Thymus (tissue), 11 donors: ENCODE results near the gene LHPP. TPM values are rescaled to one million over a fixed set of nuclear protein-coding genes. Genes with fewer than 3 reads are reported as not detected.

Experiments used
- DNase-seq, 9 donors: peaks; one replicate each; pipeline ENCODE4 v3.0.0-alpha.2; 2013; ENCODE audit warnings: low spot score in 9 of 9, low read depth in 6 of 9, missing footprints in 1 of 9
- H3K27ac ChIP-seq, 2 donors: one replicate each; pipeline ENCODE4 v1.5.1; 2013; ENCODE audit warnings: control low read depth in 1 of 2, low read depth in 1 of 2, low read length in 1 of 2, mild to moderate bottlenecking in 1 of 2, moderate library complexity in 1 of 2
- H3K27me3 ChIP-seq, 2 donors: one replicate each; pipeline ENCODE4 v1.5.1; 2013; ENCODE audit warnings: low read length in 1 of 2; ENCODE audit not compliant: control insufficient read depth in 2 of 2, insufficient read depth in 1 of 2
- H3K36me3 ChIP-seq, 2 donors: one replicate each; pipeline ENCODE4 v1.5.1; 2013; ENCODE audit warnings: low read length in 1 of 2, mild to moderate bottlenecking in 1 of 2, moderate library complexity in 1 of 2; ENCODE audit not compliant: control insufficient read depth in 2 of 2, insufficient read depth in 2 of 2
- H3K4me1 ChIP-seq, 2 donors: one replicate each; pipeline ENCODE4 v1.5.1; 2013; ENCODE audit warnings: low read length in 2 of 2; ENCODE audit not compliant: control insufficient read depth in 2 of 2, insufficient read depth in 2 of 2
- H3K4me3 ChIP-seq, 2 donors: one replicate each; pipeline ENCODE4 v1.5.1; 2013; ENCODE audit warnings: low read length in 2 of 2, control low read depth in 1 of 2, mild to moderate bottlenecking in 1 of 2
- H3K9me3 ChIP-seq, 2 donors: one replicate each; pipeline ENCODE4 v1.5.1; 2013; ENCODE audit warnings: low read length in 1 of 2, mild to moderate bottlenecking in 1 of 2; ENCODE audit not compliant: control insufficient read depth in 2 of 2, insufficient read depth in 1 of 2
- WGBS: extraction: QIAGEN DNeasy Blood & Tissue Kit; methylation state at CpG from one replicate; pipeline ENCODE4 v1.1.7; 2013; 5-methylcytosine and 5-hydroxymethylcytosine counted together
- polyA plus RNA-seq: library from polyadenylated mRNA; stranded (reverse); fragments of 200-250 nt; gene quantifications from one replicate; pipeline ENCODE4 v1.2.3, GENCODE V29; 2013
- total RNA-seq: library from RNA; stranded (reverse); fragments of 120-200 nt; gene quantifications from one replicate; pipeline ENCODE4 v1.2.4, GENCODE V29; 2013
- donor health status: healthy.

Gene LHPP
- total and polyA plus RNA-seq, 2 donors = 6.3 to 13.5 TPM

- 92% methylated on average over 10 of the region's 10 CpGs for WGBS
- no peaks in the 10 kb centered on the region for H3K9me3 ChIP-seq
These were observed 49.1 kb downstream of the LHPP start for GRCh38 chr10:124510759-124511158.

GRCh38 chr10:124511205-124512039 is 49.8 kb downstream of the LHPP start:
- Histone ChIP-seq H3K27me3 (no peaks in the 10 kb centered on the region), H3K4me1 (no peaks in the 10 kb centered on the region), H3K9me3 (no peaks in the 10 kb centered on the region), H3K4me3 (no peak overlapping the region), H3K27ac (no peak overlapping the region), H3K36me3 (no peaks in the 10 kb centered on the region)
- WGBS = 78% methylated on average over 16 of the region's 16 CpGs
- no peak for DNase-seq

More at GRCh38 chr10:124510759-124511158, 49.1 kb downstream of the LHPP start:
- Histone ChIP-seq H3K27ac (no peak overlapping the region), H3K4me1 (no peaks in the 10 kb centered on the region), H3K27me3 (no peaks in the 10 kb centered on the region), H3K36me3 (no peaks in the 10 kb centered on the region), H3K4me3 (no peak overlapping the region)
- DNase-seq = no peak

GRCh38 chr10:124512040-124512428 is 50.4 kb downstream of the LHPP start:
- Histone ChIP-seq H3K4me1 (no peaks in the 10 kb centered on the region), H3K27me3 (no peaks in the 10 kb centered on the region), H3K9me3 (no peaks in the 10 kb centered on the region), H3K27ac (no peak overlapping the region), H3K36me3 (no peaks in the 10 kb centered on the region), H3K4me3 (no peak overlapping the region)
- no peak for DNase-seq
- WGBS = 93% methylated on average over 8 of the region's 8 CpGs

- DNase-seq = no peak
- no peaks in the 10 kb centered on the region for H3K27me3 ChIP-seq
- H3K9me3 ChIP-seq = no peaks in the 10 kb centered on the region
- no peaks in the 10 kb centered on the region for H3K36me3 ChIP-seq
- WGBS = 96% methylated on average over 6 of the region's 8 CpGs
- H3K27ac ChIP-seq = no peak overlapping the region
- no peaks in the 10 kb centered on the region for H3K4me1 ChIP-seq
- no peak overlapping the region for H3K4me3 ChIP-seq
These were observed 51.0 kb downstream of the LHPP start for GRCh38 chr10:124512600-124512999.

- DNase-seq = no peak
- no peaks in the 10 kb centered on the region for H3K27me3 ChIP-seq
- no peaks in the 10 kb centered on the region for H3K36me3 ChIP-seq
- no peaks in the 10 kb centered on the region for H3K9me3 ChIP-seq
- H3K27ac ChIP-seq = no peak overlapping the region
- no peak overlapping the region for H3K4me3 ChIP-seq
- WGBS = 95% methylated on average over 13 of the region's 13 CpGs
- H3K4me1 ChIP-seq = no peaks in the 10 kb centered on the region
These were observed 53.8 kb downstream of the LHPP start for GRCh38 chr10:124515244-124515970.

GRCh38 chr10:124516181-124516580 is 54.6 kb downstream of the LHPP start:
- no peaks in the 10 kb centered on the region for H3K36me3 ChIP-seq
- no peak overlapping the region for H3K27ac ChIP-seq
- no peaks in the 10 kb centered on the region for H3K27me3 ChIP-seq
- DNase-seq = no peak
- H3K4me3 ChIP-seq = no peak overlapping the region
- H3K4me1 ChIP-seq = no peaks in the 10 kb centered on the region
- no peaks in the 10 kb centered on the region for H3K9me3 ChIP-seq
- WGBS = 96% methylated on average over 9 of the region's 9 CpGs

- Histone ChIP-seq H3K9me3 (no peaks in the 10 kb centered on the region), H3K4me3 (no peak overlapping the region), H3K4me1 (no peaks in the 10 kb centered on the region), H3K27me3 (no peaks in the 10 kb centered on the region), H3K27ac (no peak overlapping the region), H3K36me3 (no peaks in the 10 kb centered on the region)
- DNase-seq = no peak
- WGBS = 98% methylated on average over 21 of the region's 21 CpGs
These were observed 55.2 kb downstream of the LHPP start for GRCh38 chr10:124516746-124517397.

- WGBS = 96% methylated on average over 6 of the region's 6 CpGs
- no peaks in the 10 kb centered on the region for H3K36me3 ChIP-seq
- no peaks in the 10 kb centered on the region for H3K9me3 ChIP-seq
- DNase-seq = no peak
- H3K27ac ChIP-seq = no peak overlapping the region
- H3K27me3 ChIP-seq = no peaks in the 10 kb centered on the region
- H3K4me3 ChIP-seq = no peak overlapping the region
- H3K4me1 ChIP-seq = no peaks in the 10 kb centered on the region
These were observed 55.8 kb downstream of the LHPP start for GRCh38 chr10:124517461-124517860.

GRCh38 chr10:124517931-124518330 is 56.3 kb downstream of the LHPP start:
- DNase-seq = no peak
- no peaks in the 10 kb centered on the region for H3K36me3 ChIP-seq
- H3K27ac ChIP-seq = no peak overlapping the region
- no peaks in the 10 kb centered on the region for H3K27me3 ChIP-seq
- WGBS = 96% methylated on average over 9 of the region's 9 CpGs
- H3K4me1 ChIP-seq = peaks cover 0 to 3% of the 10 kb centered on the region in 2 donors
- H3K9me3 ChIP-seq = no peaks in the 10 kb centered on the region
- no peak overlapping the region for H3K4me3 ChIP-seq
